T-helper 2 cell treated with Interferon-gamma antibody and Interleukin-4, amounts not matched to agents 100 ng/mL and 5 ng/mL, for 36 hours (primary cell): ENCODE data around the gene SH2D3C. TPM values are rescaled to one million over a fixed set of nuclear protein-coding genes. Genes with fewer than 3 reads are reported as not detected.

Experiments used
- intact Hi-C: fragments of 100-400 bp; cut with micrococcal nuclease; formaldehyde crosslinking; loops from one replicate; pipeline ENCODE4 v1.15.1; 2023
- total RNA-seq: library from RNA; stranded (reverse); gene quantifications from 2 replicates; pipeline ENCODE4 v1.2.3, GENCODE V29; 2022

SH2D3C gene
- total RNA-seq, 1 donor from 2014 or later, result 57.6 TPM

- intact Hi-C loops, result loop anchor here (1.0 to 2.0 kb wide), 6 partner anchors 10 to 131 kb away; partner anchors contain the start of genes FPGS, ST6GALNAC4 and TOR2A
Observed at GRCh38 chr9:127785933-127786772, 7.7 kb upstream of the SH2D3C start, which contains the start of gene CDK9. CDK9 (plus strand) TSS chr9:127786034; CDS start chr9:127786149, 115 bp downstream.

DNA sequence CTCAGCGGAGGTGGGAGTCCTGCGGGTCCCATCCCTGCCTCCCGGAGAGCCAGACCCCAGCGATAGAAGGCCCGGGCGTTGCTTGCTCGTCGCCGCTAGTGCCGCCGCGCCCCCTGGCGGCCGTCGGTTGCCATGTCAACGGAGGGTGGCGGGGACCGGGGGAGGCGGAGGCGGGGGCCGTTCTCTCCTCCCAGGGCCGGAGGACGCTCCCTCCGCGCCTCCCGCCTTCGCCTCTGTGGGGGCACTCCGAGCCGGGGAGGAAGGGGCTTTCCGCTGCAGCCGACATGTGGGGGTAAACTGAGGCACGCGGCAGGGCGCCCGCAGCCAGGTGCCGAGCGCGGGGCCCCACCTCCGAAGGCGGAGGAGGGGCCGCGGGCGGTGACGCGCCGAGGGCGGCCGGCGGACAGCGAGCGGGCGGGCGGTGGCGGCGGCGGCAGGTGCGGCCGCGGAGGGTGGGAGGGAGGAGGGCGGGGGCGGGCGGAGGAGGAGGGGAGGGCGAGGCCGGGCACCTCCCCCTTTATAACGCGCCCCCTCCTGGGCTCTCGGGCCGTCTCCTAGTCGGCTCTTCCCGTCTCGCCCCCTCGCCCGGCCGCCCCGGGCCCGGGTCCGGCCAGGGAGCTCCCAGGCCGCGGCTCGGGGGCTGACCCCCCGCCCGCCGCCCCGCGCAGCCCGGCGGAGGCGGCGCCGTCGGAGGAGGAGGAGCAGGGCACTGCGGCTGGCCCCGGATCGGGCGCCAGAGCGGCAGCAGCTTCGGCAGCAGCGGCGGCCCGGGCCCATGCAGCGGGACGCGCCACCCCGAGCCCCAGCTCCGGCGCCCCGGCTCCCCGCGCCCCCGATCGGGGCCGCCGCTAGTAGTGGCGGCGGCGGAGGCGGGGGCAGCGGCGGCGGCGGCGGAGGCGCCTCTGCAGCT lies 6.8 kb upstream of the SH2D3C start:
- intact Hi-C loops, result loop anchor here (1.0 to 2.0 kb wide), 4 partner anchors 9 to 132 kb away; partner anchors contain the start of genes ST6GALNAC4 and TOR2A

DNA sequence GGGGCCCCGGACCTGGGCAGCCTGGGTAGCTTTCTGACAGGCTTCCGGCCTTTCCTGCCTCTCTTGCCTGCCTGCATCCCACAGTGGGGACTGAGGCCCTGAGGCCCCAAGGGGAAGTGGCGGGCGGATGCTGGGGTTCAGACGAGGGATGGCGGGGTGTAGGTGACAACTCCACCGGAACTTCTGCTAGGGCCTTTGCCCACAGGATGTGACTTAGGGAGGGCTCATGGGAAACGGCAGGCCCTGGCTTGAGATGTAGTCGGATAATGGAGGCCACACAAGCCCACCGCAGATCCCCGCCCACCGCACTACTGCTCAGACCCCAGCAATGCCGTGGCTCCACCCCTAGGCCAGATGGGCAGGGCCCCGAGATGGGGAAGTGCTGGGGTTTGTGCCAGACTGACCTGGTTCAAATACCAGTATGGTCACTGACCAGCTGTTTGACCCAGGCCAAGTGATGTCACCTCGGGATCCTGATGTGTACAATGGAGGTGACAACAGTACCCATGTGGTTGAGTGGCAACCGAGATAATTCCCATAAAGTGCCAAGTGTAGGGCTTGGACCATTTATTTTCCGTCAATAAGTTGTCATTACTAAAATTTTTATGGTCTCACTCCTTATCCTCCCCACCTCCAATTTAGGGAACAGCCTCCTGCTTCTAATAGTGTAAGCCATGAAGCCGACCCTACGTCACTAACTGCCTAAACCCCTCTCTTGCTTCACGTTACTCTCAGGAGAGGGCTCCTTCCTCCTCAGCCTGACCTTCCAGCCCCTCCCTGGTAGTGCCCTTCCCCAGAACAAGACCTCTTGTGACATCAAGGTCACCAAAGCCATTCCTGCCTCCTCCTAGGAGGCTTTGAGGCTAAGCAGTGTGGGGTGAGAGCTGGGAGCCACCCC lies 4.9 kb upstream of the SH2D3C start:
- intact Hi-C loops, result loop anchor here (2.0 to 5.0 kb wide), 2 partner anchors 133 to 244 kb away; partner anchors contain the start of gene ST6GALNAC4

GRCh38 chr9:127781806-127782205 lies 3.3 kb upstream of the SH2D3C start:
- intact Hi-C loops, result loop anchor here (5.0 kb wide), 1 partner anchor 245 kb away; no protein-coding TSS in a partner anchor

- intact Hi-C loops, result loop anchor here (5.0 kb wide), 1 partner anchor 246 kb away; no protein-coding TSS in a partner anchor
Observed at GRCh38 chr9:127780909-127781308, 2.4 kb upstream of the SH2D3C start.

GRCh38 chr9:127780126-127780885 lies 1.8 kb upstream of the SH2D3C start:
- intact Hi-C loops, result loop anchor here (5.0 kb wide), 1 partner anchor 247 kb away; no protein-coding TSS in a partner anchor

DNA sequence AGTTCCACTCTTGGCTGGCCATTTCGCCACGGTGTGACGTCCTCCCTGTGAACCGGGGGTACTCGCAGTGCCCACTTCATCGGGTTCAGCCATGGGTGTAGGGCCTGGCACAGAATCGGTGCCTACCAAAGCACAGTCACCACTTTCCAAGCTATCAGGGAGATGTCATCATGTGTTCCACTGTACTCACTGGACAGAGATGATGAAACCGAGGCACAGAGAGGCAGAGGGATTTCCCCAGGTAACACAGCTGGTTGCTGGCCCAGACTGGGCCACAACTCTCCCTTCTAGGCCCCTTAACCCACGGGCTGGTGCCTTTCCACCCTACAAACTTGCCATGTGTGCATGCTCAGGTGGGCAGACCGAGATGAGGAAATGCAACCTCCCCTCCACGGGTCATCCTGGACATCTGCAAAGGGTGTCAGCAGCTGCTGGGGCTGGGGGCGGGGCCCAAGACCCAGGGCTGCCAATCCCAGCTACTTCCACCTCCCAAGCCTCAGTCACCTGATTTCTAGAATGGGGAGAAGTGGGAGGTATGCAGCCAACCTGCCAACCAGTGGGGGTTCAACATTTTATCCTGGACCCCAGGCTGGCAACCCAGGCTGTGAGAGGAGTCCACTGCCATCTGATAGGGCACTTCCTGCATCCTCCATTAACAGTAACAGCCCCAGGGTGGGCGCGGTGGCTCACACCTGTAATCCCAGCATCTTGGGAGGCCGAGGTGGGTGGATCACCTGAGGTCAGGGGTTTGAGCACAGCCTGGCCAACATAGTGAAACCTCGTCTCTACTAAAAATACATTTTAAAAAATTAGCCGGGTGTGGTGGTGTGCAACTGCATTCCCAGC lies 893 bp upstream of the SH2D3C start:
- intact Hi-C loops, result no loop called here

- intact Hi-C loops, result no loop called here
Observed at GRCh38 chr9:127777368-127777980, 992 bp downstream of the SH2D3C start.

DNA sequence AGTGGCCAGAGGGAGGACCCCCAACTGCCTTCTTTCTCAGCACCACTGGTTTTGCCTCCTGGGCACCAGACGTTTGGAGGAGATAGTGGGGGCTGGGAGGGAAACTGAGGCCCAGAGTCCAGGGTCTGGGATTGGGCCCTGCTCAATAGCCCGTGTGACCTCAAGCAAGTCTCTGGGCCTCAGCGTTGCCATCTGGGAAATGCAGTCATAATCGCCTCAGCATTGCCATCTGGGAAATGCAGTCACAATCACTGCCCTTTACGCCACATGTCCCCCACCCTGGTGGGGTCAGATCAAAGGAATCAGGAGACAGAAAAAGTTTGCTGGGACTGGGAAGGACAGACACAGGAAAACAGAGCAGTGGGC lies 1.6 kb downstream of the SH2D3C start:
- intact Hi-C loops, result loop anchor here (1.0 kb wide), 1 partner anchor 8 kb away; no protein-coding TSS in a partner anchor

DNA sequence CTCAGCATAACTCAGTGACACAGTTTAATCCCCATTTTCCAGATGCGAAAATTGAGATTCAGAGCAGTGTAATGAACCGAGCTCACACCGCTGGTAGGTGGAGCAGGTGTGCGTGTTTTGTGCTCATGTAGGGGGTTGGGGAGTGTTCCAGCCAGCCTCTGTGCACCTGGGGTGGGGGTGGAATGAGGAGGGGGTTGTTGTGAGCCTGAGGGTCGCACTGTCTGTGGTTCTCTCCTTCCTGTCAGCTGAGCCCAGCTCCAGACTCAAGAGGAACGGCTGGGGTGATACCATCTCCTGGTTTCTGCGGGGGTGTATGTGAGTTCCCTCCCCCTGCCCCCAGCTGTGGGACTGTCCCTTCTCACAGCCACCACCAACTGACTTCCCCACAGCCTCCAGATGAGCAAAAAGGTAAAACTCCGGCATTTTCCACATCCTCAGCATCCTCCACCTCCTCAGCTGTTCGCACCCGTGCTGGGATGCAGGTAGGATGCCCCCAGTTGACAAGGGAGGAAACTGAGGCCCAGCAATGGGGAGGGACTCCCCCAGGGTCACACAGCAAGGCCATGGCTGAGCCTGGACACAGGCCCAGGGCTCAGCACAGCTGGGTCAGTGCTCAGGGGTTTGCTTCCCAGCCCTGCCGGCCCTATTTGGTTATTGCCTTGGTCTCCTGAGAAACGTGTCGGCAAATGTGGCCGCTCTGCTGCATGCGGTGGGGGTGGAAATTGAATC lies 2.1 kb downstream of the SH2D3C start:
- intact Hi-C loops, result loop anchor here (1.0 kb wide), 1 partner anchor 9 kb away; no protein-coding TSS in a partner anchor

GRCh38 chr9:127773981-127774380 lies 4.5 kb downstream of the SH2D3C start:
- intact Hi-C loops, result loop anchor here (5.0 kb wide), 3 partner anchors 143 to 353 kb away; partner anchors contain the start of genes PTGES2 and ST6GALNAC4

- intact Hi-C loops, result loop anchor here (5.0 kb wide), 3 partner anchors 144 to 354 kb away; partner anchors contain the start of genes PTGES2 and ST6GALNAC4
Observed at GRCh38 chr9:127773272-127773671, 5.2 kb downstream of the SH2D3C start.

DNA sequence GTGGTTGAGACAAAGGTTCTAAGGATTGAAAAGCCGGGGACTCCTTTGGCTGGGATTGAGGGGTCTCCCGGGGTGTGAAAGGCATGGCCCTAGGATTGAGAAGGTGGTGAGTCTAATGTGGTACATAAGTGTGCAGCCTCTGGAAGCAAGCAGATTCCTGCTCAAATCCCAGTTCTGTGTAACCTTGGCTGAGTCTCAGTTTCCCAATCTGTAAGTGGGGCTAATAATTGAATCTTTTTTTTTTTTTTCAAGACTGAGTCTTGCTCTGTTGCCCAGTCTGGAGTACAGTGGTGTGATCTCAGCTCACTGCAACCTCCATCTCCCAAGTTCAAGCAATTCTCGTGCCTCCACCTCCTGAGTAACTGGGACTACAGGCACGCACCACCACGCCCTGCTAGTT lies 5.9 kb downstream of the SH2D3C start:
- intact Hi-C loops, result loop anchor here (5.0 kb wide), 3 partner anchors 145 to 355 kb away; partner anchors contain the start of genes PTGES2 and ST6GALNAC4

DNA sequence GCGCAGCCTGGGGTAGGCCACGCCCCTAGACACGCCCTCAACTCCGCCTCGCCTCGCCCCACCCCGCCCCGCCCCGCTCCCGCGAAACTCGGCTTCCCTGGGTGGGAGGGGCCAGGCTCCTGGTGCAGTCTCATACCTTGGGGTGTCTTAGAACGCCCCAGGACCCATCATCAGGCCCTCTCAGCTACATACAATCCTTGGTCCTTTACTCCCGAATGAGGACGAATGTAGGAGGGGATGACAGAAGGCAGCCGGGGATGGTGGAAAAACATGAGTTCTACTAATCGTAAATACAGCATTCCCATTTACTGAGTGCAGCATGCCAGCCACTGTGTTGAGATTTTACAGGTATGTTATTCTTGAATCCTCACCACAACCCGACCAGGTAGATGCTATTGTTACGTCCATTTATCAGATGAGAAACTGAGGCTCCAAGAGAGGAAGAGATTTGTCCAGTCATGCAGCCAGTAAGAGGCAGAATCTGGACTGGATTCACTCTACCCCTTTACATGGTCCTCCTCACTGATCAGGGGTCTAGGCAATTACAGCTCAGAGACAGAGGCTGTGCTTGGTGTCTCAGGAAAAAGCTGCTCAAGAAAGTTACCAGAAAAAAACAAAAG lies 6.8 kb downstream of the SH2D3C start:
- intact Hi-C loops, result loop anchor here (1.0 to 5.0 kb wide), 7 partner anchors 14 to 356 kb away; partner anchors contain the start of genes FPGS, LRSAM1, PTGES2 and RPL12

DNA sequence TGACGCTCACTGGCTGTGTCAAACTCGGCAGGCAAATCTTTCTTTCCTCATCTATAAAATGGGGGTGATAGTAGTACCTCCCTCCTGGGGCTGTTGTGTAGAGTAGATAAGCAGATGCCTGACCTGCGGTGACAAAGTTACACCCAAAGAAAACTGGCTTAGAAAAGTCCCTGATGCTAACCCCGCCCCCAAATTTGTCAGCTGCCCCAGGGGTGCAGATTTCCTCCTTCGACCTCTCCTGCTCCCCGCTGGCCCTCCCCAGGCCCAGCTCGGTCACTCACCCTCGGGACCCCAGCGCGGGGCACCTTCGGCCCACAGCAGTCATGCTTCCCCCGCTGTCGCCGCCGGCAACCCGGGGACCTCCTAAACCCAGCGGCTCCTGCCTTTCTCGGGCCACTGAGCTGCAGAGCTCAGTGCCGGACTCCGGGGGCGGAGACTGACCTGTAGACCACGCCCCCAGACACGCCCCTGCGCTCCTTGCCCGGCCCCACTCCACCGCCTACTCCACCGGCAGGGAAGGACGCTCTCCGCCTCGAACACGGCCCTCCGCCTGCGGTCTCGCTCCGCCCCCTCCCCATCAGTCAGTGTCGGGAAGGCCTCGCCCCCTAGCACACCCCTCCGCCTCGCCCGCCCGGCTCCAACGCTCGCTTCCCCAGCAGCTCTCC lies 7.4 kb downstream of the SH2D3C start:
- intact Hi-C loops, result loop anchor here (1.0 to 5.0 kb wide), 7 partner anchors 14 to 356 kb away; partner anchors contain the start of genes FPGS, LRSAM1, PTGES2 and RPL12

DNA sequence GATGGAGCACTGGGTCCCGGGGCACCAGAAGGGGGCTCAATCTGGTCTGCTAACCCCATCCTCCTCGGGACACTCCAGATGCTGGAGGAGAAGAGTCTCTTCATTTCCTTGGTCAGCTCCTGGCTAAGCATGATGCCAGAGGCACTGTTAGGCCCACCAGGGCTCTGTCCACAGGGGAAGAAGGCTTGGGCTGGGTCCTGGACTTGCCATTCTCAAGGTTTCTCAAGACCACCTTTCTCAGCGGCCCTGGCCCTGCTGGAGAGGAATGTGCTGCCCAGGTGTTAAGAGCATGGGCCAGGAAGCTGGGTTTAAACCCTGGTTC lies 7.9 kb downstream of the SH2D3C start:
- intact Hi-C loops, result loop anchor here (2.0 to 5.0 kb wide), 4 partner anchors 32 to 357 kb away; partner anchors contain the start of genes FPGS, PTGES2 and ST6GALNAC4
